ENCODE measurements around the gene ERI2.

The ERI2 gene

DNA sequence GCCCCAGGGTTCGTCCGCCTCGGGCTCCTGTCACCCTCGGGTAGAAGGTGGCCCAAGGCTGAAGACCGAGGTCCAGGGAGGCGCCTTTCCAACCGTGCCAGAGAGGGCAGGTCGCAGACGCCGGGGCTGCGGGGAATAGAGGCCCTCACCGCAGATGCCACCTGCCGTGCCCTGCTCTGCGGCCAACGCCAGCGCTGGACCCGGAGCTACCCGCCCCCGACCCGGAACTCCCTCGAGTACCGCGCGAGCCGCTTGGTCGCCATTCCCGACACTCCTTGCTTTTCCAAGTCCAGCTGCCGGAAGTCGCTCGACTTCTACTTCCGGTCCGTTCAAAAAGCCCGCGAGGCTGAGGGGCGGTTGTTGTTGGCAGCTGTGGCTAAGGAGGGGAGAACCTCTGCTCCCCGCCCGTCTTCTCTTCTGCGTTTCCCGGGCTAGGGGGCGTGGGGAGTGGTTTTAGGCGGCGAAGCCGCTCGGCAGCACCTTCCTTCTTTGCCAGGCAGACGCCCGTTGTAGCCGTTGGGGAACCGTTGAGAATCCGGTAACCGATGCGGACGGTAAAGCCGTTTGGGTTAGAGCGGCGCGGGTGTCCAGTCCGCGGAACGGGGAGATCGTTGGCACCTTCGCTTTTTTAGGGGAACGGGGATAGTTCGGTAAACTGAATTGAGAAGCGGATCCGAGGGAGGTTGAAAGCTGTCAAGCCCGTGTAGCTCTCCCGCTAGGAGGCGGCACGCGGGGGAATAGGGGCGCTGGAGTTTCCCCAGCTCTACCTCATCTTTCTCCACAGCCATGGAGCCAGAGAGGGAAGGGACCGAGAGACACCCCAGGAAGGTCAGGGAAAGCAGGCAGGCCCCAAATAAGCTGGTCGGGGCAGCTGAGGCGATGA, at the start of gene ERI2, which contains the start of gene REXO5:
ERI2 (minus strand) TSS at position 305 of the 883 bp plus-strand sequence; CDS start at position 263, 42 bp downstream.
REXO5 (plus strand) TSS at position 360 of the 883 bp plus-strand sequence; CDS start at position 787, 427 bp downstream.
- peak; percentile 29 for FAIRE-seq

- FAIRE-seq = no peak
Measured at GRCh38 chr16:20854963-20855362, 48.7 kb upstream of the ERI2 start.

- no peak for FAIRE-seq
Measured at GRCh38 chr16:20853981-20854620, 47.8 kb upstream of the ERI2 start.

GRCh38 chr16:20853143-20853542, 46.9 kb upstream of the ERI2 start:
- FAIRE-seq = no peak

GRCh38 chr16:20851601-20852000, 45.3 kb upstream of the ERI2 start:
- FAIRE-seq = no peak

DNA sequence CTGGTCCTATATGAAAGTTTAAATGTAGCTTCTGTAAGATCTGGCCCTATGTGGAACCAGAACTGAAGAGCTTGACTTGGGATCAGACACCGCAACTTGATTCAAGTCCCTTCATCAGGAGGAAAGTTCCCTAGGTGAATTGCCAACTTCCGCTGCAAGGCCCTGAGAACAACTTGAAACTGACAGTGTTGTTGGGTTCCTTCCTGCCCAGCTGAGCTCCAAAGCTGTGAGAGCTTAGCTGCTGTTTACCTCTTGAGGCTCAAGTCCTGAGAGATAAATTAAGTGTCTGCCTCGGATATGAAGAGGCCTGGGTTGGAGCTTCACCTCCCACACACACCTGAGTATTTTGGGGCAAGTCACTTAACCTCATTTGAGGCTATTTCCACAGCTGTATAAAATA, 44.7 kb upstream of the ERI2 start:
- no peak for FAIRE-seq

- peak; percentile 57 for FAIRE-seq
Measured at GRCh38 chr16:20849589-20850390, 43.5 kb upstream of the ERI2 start.

GRCh38 chr16:20847550-20847949, 41.3 kb upstream of the ERI2 start:
- no peak for FAIRE-seq

DNA sequence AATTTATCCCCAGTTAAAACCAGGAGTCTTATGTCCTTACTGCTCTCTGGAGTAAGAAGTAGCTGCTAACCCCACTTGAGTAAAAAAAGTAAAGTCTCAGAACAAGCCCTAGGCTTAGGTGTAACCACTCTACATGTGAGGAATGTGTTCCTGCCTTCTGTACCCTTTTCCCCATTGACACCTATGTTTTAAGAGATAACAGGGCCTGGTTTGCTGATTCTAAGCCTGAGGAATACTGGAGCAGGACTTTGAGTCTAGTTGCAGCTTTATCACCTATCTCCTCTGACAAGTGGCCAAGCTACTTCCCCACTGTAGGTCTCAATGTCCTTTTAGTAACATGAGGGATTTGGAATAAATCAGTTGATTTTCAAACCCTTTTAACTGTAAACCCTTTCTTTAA, 40.3 kb upstream of the ERI2 start:
- no peak for FAIRE-seq

- no peak for FAIRE-seq
Measured at GRCh38 chr16:20846030-20846429, 39.8 kb upstream of the ERI2 start.

DNA sequence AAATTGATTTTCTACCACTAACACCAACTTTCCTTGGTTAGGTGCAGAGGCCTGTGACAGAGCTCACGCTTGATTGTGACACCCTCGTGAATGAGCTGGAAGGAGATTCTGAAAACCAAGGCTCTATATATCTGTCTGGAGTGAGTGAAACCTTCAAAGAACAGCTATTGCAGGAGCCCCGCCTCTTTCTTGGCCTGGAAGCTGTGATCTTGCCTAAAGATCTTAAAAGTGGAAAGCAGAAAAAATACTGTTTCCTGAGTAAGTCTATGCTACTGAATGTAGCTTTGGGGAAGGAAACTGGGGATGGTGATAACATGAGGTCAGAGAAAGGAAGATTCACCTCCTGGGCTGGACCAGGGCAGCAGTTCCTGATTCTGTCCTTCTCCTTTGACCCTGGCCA, 38.3 kb upstream of the ERI2 start:
- no peak for FAIRE-seq

GRCh38 chr16:20844054-20844453, 37.8 kb upstream of the ERI2 start:
- FAIRE-seq = no peak

DNA sequence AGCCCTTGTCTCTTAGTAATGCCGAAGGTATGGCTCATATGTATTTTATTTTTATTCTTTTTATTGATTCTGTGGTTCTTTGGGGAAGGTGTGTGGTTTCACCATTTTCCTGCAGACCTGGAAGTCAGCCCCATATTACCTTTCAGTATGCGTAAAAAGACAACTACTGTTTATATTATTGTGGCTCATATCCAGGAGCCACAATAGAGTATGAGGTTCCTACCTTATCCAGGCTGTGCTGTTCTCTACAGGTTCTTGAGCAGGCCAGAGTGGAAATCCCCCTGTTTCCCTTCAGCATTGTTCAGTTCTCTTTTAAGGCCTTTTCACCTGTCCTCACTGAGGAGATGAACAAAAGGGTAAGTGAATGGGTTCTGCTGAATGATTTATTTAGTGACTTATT, 33.2 kb upstream of the ERI2 start:
- no peak for FAIRE-seq

GRCh38 chr16:20838240-20838639, 32.0 kb upstream of the ERI2 start:
- FAIRE-seq = no peak

DNA sequence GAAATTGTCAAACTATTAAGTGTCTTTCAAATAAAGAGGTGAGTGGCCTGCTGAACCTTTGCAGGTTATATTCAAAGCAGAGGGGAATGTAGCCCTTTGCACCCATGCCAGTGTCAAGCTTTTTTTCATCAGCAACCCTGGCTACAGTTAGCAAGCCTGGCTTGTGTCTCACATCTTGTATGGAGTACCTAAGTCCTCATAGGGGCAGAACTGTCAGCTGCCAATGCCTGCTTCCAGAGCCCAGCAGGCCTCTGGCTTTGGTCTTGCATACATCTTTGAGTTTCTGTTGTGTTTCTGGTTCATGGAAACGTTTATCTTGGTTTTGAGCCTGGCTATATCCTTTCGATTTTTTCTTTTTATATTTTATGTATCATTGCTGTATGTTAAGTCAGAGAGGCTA, 26.8 kb upstream of the ERI2 start:
- FAIRE-seq = no peak

GRCh38 chr16:20830372-20830771, 24.1 kb upstream of the ERI2 start:
- no peak for FAIRE-seq

- no peak for FAIRE-seq
Measured at GRCh38 chr16:20829536-20829935, 23.3 kb upstream of the ERI2 start.

- no peak for FAIRE-seq
Measured at GRCh38 chr16:20826039-20826566, 19.8 kb upstream of the ERI2 start.

DNA sequence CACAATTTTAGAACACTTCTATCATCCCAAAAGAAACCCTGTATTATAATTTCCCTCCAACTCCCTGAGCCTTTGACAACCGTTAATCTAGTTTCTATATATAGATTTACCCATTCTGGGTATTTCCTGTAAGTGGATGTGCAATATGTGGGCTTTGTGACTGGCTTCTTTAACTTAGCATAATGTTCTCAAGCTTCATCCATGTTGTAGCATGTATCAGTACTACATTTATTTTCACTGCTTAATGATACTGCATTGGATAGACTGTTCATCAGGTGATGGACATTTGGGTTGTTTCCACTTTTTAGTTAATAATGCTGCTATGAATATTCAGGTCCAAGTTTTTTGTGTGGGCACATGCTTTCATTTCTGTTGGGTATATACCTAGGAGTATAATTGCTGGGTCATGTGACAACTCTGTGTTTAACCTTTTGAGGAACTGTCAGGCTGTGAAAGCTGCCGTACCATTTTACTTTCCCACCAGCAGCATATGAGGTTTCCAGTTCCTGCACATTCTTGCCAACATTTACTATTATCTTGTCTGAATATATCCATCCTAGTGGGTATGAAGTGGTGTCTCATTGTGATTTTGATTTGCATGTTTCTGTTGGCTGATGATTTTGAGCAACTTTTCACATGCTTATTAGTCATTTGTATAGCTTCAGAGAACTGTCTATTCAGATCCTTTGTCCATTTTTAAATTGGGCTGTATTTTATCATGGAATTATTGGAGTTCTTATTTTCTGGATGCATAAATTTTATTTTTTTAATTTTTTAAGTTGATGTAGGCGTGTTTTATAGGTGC, 16.5 kb upstream of the ERI2 start:
- no peak for FAIRE-seq

DNA sequence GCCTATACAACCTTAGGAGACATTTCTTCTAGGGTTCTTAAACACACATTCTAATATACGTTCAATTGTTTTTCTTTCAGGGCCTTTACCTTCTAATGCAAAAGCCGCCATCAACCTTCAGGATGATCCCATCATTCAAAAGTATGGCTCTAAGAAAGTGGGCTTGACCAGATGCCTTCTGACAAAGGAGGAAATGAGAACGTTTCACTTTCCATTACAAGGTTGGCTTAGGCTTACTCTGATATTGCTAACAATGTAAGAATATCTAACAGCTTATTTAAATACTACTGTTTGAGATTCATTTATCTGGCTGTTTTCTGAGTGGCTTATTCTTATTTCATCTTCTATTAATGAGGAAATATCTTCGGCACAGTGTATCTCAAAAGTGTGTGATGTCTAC, 15.4 kb upstream of the ERI2 start:
- no peak for FAIRE-seq

DNA sequence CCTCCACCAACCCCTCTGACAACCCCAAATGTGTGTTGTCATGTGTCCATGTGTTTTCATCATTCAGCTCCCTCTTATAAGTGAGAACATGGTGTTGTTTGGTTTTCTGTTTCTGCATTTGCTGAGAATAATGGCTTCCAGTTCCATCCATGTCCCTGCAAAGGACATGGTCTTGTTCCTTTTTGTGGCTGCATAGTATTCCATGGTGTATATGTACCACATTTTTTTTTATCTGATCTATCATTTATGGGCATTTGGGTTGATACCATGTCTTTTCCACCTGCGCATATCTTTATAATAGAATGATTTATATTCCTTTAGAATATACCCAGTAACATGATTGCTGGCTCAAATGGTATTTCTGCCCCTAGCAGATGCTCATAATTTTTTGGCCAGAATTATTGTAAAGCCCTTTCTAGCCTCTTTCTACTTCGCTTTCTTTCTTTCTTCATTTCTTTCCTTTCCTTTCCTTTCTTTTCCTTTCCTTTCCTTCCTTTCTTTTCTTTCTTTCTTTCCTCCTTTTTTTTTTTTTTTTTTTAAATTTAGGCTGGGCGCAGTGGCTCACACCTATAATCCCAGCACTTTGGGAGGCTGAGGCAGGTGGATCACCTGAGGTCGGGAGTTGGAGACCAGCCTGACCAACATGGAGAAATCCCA, 12.8 kb upstream of the ERI2 start:
- FAIRE-seq = no peak

DNA sequence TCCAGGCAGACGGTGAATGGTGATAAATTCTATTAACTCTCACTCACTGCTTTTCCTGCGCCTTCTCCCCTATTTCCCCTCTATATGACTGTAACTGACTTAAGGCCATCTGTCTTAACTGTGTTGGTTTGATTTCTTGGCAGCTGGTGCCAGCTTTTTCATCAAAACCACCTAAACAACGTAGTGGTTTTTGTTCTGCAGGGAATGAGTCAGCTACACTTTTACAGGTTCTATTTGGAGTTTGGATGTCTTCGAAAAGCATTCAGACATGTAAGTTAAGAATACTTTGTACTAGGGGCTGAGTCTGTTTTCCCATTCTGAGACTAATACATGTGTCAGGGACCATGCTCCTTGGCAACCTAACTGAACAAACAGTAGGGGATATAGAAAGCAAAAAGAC, 8.5 kb upstream of the ERI2 start:
- no peak for FAIRE-seq
